Neural progenitor cell (in vitro differentiated cells): Measurements from ENCODE around the gene DUOX1.

Source experiments
- EZH2 ChIP-seq: fragments of 200-600 bp; sonication (generic); IDR thresholded peaks from 2 replicates; pipeline ENCODE4 v1.6.1; 2017; ENCODE audit warnings: antibody characterized with exemption, mild to moderate bottlenecking, moderate library complexity
- EZH2phosphoT487 ChIP-seq: fragments of 200-600 bp; sonication (generic); IDR thresholded peaks from 2 replicates; pipeline ENCODE4 v1.6.1; 2017; ENCODE audit warnings: antibody characterized with exemption
- TF ChIP-seq, protein P1 (sequence below): fragments of 200-600 bp; sonication (generic); IDR thresholded peaks from 2 replicates; pipeline ENCODE4 v1.5.1; 2017; ENCODE audit warnings: antibody characterized with exemption, mild to moderate bottlenecking

DNA sequence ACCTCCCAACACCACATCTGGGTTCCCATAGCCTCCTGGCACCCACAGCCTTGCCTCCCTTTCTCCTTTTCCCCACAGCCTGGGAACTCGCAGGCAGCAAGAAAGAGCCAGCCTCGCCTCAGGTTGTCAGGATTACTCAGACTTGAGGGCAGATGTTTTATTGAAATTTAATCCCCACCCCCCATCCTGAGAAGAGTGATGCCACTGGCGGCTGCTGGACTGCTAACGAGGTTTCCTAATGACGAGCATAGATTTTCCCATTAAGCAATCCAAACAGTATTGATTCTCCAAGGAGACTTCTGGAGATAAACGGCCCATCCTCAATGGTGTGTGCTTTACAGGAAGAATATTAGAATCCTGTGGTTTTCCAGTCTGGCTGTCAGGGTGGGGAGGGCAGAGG lies 44.3 kb downstream of the DUOX1 start:
- TF ChIP-seq, protein P1, sequence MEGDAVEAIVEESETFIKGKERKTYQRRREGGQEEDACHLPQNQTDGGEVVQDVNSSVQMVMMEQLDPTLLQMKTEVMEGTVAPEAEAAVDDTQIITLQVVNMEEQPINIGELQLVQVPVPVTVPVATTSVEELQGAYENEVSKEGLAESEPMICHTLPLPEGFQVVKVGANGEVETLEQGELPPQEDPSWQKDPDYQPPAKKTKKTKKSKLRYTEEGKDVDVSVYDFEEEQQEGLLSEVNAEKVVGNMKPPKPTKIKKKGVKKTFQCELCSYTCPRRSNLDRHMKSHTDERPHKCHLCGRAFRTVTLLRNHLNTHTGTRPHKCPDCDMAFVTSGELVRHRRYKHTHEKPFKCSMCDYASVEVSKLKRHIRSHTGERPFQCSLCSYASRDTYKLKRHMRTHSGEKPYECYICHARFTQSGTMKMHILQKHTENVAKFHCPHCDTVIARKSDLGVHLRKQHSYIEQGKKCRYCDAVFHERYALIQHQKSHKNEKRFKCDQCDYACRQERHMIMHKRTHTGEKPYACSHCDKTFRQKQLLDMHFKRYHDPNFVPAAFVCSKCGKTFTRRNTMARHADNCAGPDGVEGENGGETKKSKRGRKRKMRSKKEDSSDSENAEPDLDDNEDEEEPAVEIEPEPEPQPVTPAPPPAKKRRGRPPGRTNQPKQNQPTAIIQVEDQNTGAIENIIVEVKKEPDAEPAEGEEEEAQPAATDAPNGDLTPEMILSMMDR: no peak
- no peak for TF ChIP-seq EZH2
- no peak for TF ChIP-seq EZH2phosphoT487
